Stimulated activated naive B cell treated with anti-CD40 and anti-IgM and Interleukin-4, amounts not matched to agents 10 μg/mL and 1 μg/mL and 100 μg/mL, for 72 hours (primary cell): ENCODE measurements around the gene KRTAP19-1.
"Not testable (repeated sequence)": the region's sequence is repeated elsewhere in the genome, so short reads cannot be mapped to it uniquely, and the experiment has no call there.

ENCODE experiments used
- ATAC-seq, 2 donors: fragments of 150-1000 bp; cut with Tn5 transposase; replicated peaks; 2 replicates each; pipeline ENCODE4 v1.10.0; 2021; ENCODE audit warnings: moderate library complexity in 1 of 2
- DNase-seq: peaks from one replicate; pipeline ENCODE4 v3.0.0; 2021
- H3K27ac Mint-ChIP-seq: one replicate; pipeline ENCODE4 v1.8.0; 2022; ENCODE audit warnings: mild to moderate bottlenecking, mixed read lengths
- H3K27me3 Mint-ChIP-seq, 2 donors: one replicate each; pipeline ENCODE4 v1.8.0; 2022; ENCODE audit warnings: mixed read lengths in 2 of 2
- H3K36me3 Mint-ChIP-seq, 2 donors: one replicate each; pipeline ENCODE4 v1.8.0; 2022; ENCODE audit warnings: mixed read lengths in 2 of 2, mild to moderate bottlenecking in 1 of 2
- H3K4me1 Mint-ChIP-seq, 2 donors: one replicate each; pipeline ENCODE4 v1.8.0; 2022; ENCODE audit warnings: mixed read lengths in 2 of 2, mild to moderate bottlenecking in 1 of 2
- H3K4me3 Mint-ChIP-seq, 2 donors: one replicate each; pipeline ENCODE4 v1.8.0; 2022; ENCODE audit warnings: mild to moderate bottlenecking in 2 of 2, mixed read lengths in 2 of 2, moderate library complexity in 1 of 2
- H3K9me3 Mint-ChIP-seq, 2 donors: one replicate each; pipeline ENCODE4 v1.8.0; 2022; ENCODE audit warnings: mixed read lengths in 2 of 2, mild to moderate bottlenecking in 1 of 2

Gene KRTAP19-1

DNA sequence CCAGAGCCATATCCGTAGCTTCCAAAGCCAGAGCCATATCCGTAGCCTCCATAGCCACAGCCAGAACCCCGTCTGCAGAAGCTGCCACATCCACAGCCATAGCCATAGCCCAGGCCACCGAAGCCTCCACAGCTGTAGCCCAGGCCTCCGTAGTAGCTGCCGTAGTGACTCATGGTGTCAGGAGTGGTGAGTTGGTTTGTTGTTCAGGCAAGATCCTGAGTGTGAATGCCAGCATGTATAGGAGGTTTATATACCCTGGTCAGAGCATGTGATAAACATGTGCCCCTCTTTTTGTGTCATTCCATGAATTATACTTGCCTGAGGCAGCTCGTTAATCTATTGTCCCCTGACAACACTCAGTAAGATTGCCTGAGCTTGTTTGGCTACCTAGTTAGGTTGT lies at the start of gene KRTAP19-1:
Gene KRTAP19-1 (minus strand): TSS at position 223 of the 400 bp plus-strand sequence. CDS start 50 bp downstream, at position 173.
- Mint-ChIP-seq H3K4me3 (no peak within 1 kb of the TSS), H3K36me3 (no peaks in the 10 kb centered on the region), H3K27ac (no peak within 1 kb of the TSS), H3K4me1 (no peaks in the 10 kb centered on the region), H3K27me3 (no peaks in the 10 kb centered on the region), H3K9me3 (peaks cover under 1% of the 10 kb centered on the region in 2 donors)
- ATAC-seq: no peak
- DNase-seq: no peak

DNA sequence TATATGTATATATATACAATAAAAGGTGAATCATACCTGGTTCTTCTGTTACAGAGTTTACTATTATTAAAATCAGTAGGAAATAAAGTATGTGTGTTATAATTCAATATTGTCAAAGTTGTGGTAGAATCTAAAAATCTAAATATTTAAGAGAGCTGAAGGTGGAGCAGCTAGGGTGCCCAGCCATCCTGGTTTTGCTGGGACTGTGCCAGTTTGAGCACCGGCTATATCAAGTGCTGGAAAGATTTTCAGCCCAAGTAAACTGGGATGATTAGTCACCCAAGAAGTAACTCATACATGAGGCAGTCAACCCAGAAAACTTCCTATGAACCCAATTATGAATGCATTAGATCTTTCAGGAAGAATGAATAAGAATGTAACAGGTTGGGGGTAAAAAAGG lies 38.7 kb upstream of the KRTAP19-1 start:
- H3K9me3 Mint-ChIP-seq: peaks cover 6 to 10% of the 10 kb centered on the region in 2 donors
- DNase-seq: no peak
- no peaks in the 10 kb centered on the region for H3K36me3 Mint-ChIP-seq
- no peak overlapping the region for H3K4me3 Mint-ChIP-seq
- H3K27ac Mint-ChIP-seq: no peak overlapping the region
- ATAC-seq: no peak
- no peaks in the 10 kb centered on the region for H3K27me3 Mint-ChIP-seq
- no peaks in the 10 kb centered on the region for H3K4me1 Mint-ChIP-seq

DNA sequence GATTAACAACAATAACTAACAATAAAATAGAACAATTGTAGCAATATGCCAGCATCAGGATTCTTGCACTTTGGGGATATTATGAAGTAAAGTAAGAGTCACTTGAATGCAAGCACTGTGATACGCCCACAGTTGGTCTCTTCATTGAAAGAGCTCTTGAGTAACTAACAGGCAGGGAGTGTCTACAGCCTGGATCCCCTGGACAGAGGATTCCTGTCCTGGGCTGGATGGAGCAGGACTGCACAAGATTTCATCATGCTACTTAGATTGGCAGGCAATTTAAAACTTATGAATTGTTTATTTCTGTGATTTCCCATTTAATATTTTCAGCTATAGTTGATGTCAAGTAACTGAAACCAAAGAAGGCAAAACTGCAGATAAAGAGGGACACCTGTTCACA lies 35.5 kb upstream of the KRTAP19-1 start:
- H3K9me3 Mint-ChIP-seq: peaks cover 5 to 10% of the 10 kb centered on the region in 2 donors
- no peak overlapping the region for H3K4me3 Mint-ChIP-seq
- H3K4me1 Mint-ChIP-seq: no peaks in the 10 kb centered on the region
- no peaks in the 10 kb centered on the region for H3K27me3 Mint-ChIP-seq
- ATAC-seq (no peak), DNase-seq (no peak)
- H3K36me3 Mint-ChIP-seq: no peaks in the 10 kb centered on the region
- H3K27ac Mint-ChIP-seq: no peak overlapping the region

DNA sequence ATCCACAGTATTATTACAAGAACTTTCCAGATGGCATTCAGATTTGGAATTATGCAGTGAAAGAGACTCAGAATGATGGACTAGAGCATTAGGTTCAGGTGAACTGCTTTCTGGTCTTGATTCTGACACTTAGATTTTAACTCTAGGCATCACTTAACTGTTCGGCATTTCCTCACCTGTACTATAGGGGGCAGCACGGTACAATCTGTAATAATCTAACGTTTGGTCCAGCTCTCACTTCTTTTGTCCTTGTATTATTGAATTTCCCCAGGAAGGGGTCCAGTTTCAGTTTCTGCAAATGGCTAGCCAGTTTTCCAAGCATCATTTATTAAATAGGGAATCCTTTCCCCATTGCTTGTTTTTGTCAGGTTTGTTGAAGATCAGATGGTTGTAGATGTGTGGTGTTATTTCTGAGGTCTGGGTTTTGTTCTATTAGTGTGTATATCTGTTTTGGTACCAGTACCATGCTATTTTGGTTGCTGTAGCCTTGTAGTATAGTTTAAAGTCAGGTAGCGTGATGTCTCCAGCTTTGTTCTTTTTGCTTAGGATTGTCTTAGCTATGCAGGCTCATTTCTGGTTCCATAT lies 25.5 kb upstream of the KRTAP19-1 start:
- not testable (repeated sequence) for H3K4me1 Mint-ChIP-seq, H3K4me3 Mint-ChIP-seq, DNase-seq, ATAC-seq, H3K36me3 Mint-ChIP-seq, H3K9me3 Mint-ChIP-seq, H3K27me3 Mint-ChIP-seq, H3K27ac Mint-ChIP-seq

DNA sequence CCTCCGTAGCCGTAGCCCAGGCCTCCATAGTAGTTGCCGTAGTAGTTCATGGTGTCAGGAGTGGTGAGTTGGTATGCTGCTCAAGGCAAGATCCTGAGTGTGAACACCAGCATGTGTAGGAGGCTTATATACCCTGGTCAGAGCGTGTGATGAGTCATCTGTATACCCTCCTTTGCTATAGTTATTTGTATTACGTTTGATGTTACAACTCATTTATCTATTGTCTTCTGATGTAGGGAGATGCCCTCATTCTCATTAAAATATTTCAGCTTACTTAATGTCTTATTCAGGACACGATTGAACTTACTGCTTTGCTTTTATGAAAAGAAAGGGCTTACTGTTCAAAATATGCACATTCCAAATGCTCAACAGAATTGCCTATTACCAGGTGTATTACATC lies 21.9 kb upstream of the KRTAP19-1 start, which contains the start of gene KRTAP19-5:
Gene KRTAP19-5 (minus strand): TSS at position 101 of the 400 bp plus-strand sequence. CDS start 51 bp downstream, at position 50.
- no peak for ATAC-seq
- H3K36me3 Mint-ChIP-seq: no peaks in the 10 kb centered on the region
- H3K4me1 Mint-ChIP-seq: no peaks in the 10 kb centered on the region
- no peak for DNase-seq
- H3K27me3 Mint-ChIP-seq: no peaks in the 10 kb centered on the region
- H3K4me3 Mint-ChIP-seq: no peak within 1 kb of the TSS
- no peak within 1 kb of the TSS for H3K27ac Mint-ChIP-seq
- H3K9me3 Mint-ChIP-seq: no peaks in the 10 kb centered on the region

DNA sequence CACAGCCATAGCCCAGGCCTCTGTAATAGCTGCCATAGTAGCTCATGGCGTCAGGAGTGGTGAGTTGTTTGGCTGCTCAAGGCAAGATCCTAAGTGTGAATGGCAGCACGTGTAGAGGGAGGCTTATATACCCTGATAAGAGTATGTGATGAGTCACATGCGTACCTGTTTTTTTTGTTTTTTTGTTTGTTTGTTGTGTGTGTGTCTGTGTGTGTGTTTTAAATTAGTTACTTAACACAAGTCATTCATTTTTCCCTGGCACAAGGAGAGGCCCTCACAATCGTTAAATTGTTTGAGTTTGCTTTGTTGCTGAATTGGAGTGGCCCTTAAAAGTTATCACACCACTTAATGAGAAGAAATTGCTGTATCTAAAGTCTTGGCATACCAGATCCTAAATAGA lies 16.9 kb upstream of the KRTAP19-1 start, which contains the start of gene KRTAP19-4:
Gene KRTAP19-4 (minus strand): TSS at position 101 of the 400 bp plus-strand sequence. CDS start 55 bp downstream, at position 46.
- Mint-ChIP-seq H3K4me1 (no peaks in the 10 kb centered on the region), H3K27ac (no peak within 1 kb of the TSS), H3K9me3 (peaks cover 0 to 2% of the 10 kb centered on the region in 2 donors), H3K27me3 (no peaks in the 10 kb centered on the region), H3K36me3 (no peaks in the 10 kb centered on the region), H3K4me3 (no peak within 1 kb of the TSS)
- no peak for DNase-seq
- ATAC-seq: no peak

DNA sequence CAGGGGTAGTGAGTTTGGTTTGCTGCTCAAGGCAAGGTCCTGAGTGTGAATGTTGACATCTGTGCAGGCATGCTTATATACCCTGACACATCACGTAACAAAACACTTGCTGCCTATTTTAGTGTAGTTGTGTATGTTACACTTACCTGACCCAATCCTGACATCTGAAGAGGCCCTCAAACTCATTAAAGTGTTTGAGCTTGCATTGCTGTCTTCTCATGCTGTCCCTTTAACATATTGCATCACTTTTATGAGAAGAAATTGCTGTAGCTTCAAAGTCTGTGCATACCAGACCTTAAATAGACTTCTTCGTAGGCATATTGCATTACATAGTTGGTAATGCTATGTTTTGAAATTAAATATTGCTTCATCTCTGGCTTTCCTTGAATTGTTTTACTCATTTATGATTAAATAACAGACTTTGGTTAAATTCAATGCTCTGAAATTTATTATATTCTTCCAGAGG lies 11.8 kb upstream of the KRTAP19-1 start, which contains the start of gene KRTAP19-3:
Gene KRTAP19-3 (minus strand): TSS at position 51 of the 466 bp plus-strand sequence. CDS start 56 bp downstream, outside the sequence.
- Mint-ChIP-seq H3K36me3 (no peaks in the 10 kb centered on the region), H3K4me1 (no peaks in the 10 kb centered on the region), H3K27ac (no peak within 1 kb of the TSS), H3K4me3 (no peak within 1 kb of the TSS), H3K9me3 (peaks cover 0 to 6% of the 10 kb centered on the region in 2 donors), H3K27me3 (no peaks in the 10 kb centered on the region)
- DNase-seq (no peak), ATAC-seq (no peak)

DNA sequence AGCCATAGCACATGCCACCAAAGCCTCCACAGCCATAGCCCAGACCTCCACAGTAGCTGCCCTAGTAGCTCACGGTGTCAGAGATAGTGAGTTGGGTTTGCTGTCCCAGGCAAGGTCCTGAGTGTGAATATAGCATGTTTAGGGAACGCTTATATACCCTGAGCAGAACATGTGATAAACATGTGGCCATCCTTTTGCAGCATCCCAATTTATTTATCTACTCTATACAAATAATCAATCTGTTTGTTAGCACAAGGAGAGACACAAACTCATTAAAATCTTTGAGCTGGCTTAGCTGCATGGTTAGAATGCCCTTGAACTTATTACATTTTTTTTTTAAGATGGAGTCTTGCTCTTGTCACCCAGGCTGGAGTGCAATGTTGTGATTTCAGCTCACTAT lies 7.2 kb upstream of the KRTAP19-1 start, which contains the start of gene KRTAP19-2:
Gene KRTAP19-2 (minus strand): TSS at position 101 of the 400 bp plus-strand sequence. CDS start 88 bp downstream, at position 13.
- ATAC-seq (no peak), DNase-seq (no peak)
- Mint-ChIP-seq H3K4me3 (no peak within 1 kb of the TSS), H3K27ac (no peak within 1 kb of the TSS), H3K36me3 (no peaks in the 10 kb centered on the region), H3K9me3 (peaks cover 12 to 13% of the 10 kb centered on the region in 2 donors), H3K27me3 (no peaks in the 10 kb centered on the region), H3K4me1 (no peaks in the 10 kb centered on the region)

DNA sequence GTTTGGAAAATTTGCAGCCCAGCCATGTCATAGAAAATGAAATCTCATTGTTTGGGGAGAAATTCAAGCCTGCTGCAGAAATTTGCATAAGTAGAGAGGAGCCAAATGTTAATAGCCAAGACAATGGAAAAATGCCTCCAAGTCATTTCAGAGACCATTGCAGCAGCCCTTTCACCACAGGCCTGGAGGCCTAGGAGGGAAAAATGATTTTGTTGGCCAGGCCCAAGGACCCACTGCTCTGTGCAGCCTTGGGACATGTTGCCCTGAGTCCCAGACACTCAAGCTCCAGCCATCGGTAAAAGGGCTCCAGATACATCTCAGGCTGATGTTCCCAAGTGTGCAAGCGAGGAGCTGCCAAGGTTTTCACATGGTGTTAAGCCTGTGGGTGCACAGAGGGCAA lies 6.0 kb upstream of the KRTAP19-1 start:
- no peak overlapping the region for H3K4me3 Mint-ChIP-seq
- no peaks in the 10 kb centered on the region for H3K27me3 Mint-ChIP-seq
- no peaks in the 10 kb centered on the region for H3K4me1 Mint-ChIP-seq
- ATAC-seq (no peak), DNase-seq (no peak)
- H3K36me3 Mint-ChIP-seq: no peaks in the 10 kb centered on the region
- H3K27ac Mint-ChIP-seq: no peak overlapping the region
- H3K9me3 Mint-ChIP-seq: peaks cover 12 to 13% of the 10 kb centered on the region in 2 donors

DNA sequence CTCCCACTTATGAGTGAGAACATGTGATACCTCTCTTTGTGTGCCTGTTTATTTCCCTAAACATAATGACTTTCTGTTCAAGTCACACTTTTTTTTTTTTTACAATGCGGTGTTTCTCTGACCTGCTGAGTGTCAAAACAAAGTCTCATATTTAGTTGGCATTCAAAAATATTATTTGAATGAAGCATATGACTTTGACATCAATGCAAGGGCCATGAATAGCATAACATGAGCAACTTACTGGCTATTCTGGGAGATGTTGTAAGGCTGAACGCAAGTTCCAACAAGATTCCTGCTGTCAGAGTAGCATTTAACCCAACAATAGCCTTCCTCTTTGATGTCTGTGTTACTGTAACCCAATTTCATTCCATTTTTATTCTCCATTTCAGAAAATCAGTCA lies 2.0 kb upstream of the KRTAP19-1 start:
- no peak overlapping the region for H3K4me3 Mint-ChIP-seq
- H3K27ac Mint-ChIP-seq: no peak overlapping the region
- DNase-seq (no peak), ATAC-seq (no peak)
- H3K9me3 Mint-ChIP-seq: peaks cover 11 to 13% of the 10 kb centered on the region in 2 donors
- H3K4me1 Mint-ChIP-seq: no peaks in the 10 kb centered on the region
- H3K27me3 Mint-ChIP-seq: no peaks in the 10 kb centered on the region
- H3K36me3 Mint-ChIP-seq: no peaks in the 10 kb centered on the region

DNA sequence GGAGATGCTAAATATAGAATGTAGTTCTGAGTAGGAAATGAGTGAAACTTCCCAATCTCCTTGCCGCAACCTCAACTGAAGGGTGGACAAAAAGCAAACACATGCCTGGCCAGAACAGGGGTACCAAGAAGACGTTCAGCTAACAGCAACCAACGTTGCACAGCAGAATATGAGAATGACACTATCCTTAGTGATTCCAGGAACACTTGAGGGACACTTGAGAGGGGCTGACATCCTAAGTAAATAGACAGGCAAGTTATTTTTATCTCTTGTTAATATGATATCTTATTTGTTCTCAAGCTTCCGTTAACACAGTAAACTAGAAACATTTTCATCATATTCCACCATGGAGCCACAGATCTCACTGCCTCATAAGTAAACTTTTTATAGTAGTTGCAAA lies 908 bp downstream of the KRTAP19-1 start:
- no peak for DNase-seq
- Mint-ChIP-seq H3K36me3 (no peaks in the 10 kb centered on the region), H3K27me3 (no peaks in the 10 kb centered on the region), H3K9me3 (no peaks in the 10 kb centered on the region), H3K4me1 (no peaks in the 10 kb centered on the region), H3K27ac (no peak overlapping the region), H3K4me3 (no peak overlapping the region)
- no peak for ATAC-seq

DNA sequence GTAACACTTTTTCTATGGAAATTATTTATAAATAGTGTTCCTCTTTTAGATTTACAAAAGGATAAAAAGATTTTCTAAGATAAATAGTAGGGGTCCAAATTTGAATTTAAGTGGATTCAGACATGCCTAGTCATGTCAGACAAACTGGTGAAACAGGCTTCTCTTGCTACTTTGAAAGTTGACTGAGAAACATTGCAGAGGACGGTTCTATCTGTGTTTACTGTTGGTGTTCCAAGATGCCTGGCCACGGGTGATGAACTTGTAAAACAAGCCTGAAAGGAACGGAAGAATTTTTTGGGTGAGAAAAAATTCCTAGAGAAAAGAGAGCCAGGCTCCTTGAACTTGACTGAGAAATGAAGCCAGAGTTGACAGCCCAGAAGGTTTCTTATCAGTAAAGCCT lies 2.2 kb downstream of the KRTAP19-1 start:
- ATAC-seq: no peak
- Mint-ChIP-seq H3K27ac (no peak overlapping the region), H3K9me3 (no peaks in the 10 kb centered on the region), H3K36me3 (no peaks in the 10 kb centered on the region), H3K4me1 (no peaks in the 10 kb centered on the region), H3K4me3 (no peak overlapping the region), H3K27me3 (no peaks in the 10 kb centered on the region)
- no peak for DNase-seq

DNA sequence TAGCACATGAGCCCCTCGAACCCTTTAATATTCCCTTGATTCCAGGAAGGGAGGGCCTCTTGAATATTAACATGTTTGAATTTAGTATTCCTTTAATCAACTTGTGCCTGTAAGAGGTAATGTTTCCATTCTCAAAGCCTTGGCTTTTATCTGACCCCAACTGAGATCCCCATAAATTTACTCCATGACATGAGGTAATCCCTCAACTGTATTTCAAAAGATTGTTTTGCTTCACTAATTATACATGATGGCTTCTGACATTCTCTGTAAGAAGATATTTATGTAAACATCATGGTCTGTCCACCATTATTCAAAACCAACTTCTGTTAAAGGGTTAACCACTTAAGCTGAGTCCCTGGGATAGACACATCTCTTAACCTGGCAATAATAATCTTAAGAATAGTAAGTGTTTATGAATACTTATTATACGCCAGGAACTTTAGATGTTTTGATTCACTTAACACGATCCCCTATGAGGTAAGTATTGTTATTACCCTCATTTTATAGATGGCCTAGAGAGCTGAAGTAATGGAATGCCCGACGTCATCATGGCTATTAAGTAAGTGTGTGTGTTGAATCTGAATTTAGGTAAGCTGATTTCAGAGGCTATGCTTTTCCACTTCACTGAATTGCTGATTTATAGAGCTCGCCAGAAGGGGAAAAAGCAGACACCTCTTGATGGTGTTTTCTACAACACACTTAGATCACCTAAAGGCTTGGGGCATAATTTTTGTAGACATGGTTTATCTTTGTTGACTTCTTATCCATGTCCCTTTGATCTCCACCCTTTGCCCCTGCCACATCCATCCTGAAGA lies 11.1 kb downstream of the KRTAP19-1 start:
- Mint-ChIP-seq H3K27me3 (peaks cover 0 to 4% of the 10 kb centered on the region in 2 donors), H3K36me3 (no peaks in the 10 kb centered on the region), H3K27ac (no peak overlapping the region), H3K9me3 (peaks cover 3 to 4% of the 10 kb centered on the region in 2 donors), H3K4me1 (no peaks in the 10 kb centered on the region), H3K4me3 (no peak overlapping the region)
- DNase-seq (no peak), ATAC-seq (no peak)

DNA sequence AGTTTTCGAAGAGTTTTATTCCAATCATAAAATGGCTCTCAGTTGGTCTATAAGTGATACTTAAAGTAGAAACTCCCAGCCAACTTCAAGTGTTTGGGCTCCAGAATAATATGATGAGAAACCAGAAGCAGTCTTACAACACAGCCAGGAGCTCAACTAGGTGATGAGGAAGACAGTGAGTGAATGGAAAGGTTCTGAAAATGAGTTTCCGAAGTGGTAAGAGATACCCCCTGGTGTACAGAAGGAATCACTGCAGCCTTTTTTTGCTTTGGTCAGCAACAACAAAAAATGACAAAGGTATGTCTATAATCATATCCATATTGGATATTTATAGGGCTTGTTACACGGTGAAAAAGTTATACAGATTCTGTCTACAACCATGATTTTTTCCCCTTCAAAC lies 16.5 kb downstream of the KRTAP19-1 start:
- Mint-ChIP-seq H3K27ac (no peak overlapping the region), H3K36me3 (no peaks in the 10 kb centered on the region), H3K27me3 (peaks cover 0 to 4% of the 10 kb centered on the region in 2 donors), H3K9me3 (no peaks in the 10 kb centered on the region), H3K4me1 (no peaks in the 10 kb centered on the region), H3K4me3 (no peak overlapping the region)
- DNase-seq (no peak), ATAC-seq (no peak)

DNA sequence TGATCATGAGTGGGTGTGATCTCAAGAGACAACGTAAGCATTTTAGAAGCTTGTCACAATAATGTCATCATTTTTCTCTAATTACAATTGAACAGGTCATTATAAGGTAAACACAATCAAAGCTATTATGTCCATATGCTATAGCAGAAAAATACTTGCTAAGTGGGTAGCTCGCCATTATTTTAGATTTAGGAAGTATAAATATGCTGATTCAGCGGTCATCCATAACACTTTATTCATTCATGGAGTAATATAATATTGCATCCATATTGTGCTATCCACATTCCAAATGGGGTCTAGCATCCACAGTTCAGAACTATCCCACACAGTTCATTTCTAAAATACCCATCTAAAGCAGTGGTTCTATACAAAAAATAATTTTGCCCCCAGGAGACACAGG lies 31.7 kb downstream of the KRTAP19-1 start:
- Mint-ChIP-seq H3K36me3 (no peaks in the 10 kb centered on the region), H3K4me1 (no peaks in the 10 kb centered on the region), H3K4me3 (no peak overlapping the region), H3K9me3 (peaks cover 0 to 2% of the 10 kb centered on the region in 2 donors), H3K27me3 (no peaks in the 10 kb centered on the region), H3K27ac (no peak overlapping the region)
- DNase-seq: no peak
- ATAC-seq: no peak
